Measurements from ENCODE around the gene STIMATE.

Gene STIMATE

GRCh38 chr3:52889901-52890300 is 7.4 kb downstream of the STIMATE start:
- TF ChIP-seq EZH2phosphoT487 (IDR thresholded peaks at IDR 0.05; ENCODE audit: borderline replicate concordance, low read length) (no peak), CTCF (IDR thresholded peaks at IDR 0.05; ENCODE audit: low read depth, low read length, poor library complexity, severe bottlenecking) (no peak)
- no peak overlapping the region for H3K4me3 ChIP-seq (ENCODE audit: low read length)
- no peaks in the 10 kb centered on the region; the same call in 1 of the 2 replicates for H4K20me1 ChIP-seq (ENCODE audit: control insufficient read depth, insufficient read depth, low read depth, low read length)
- H3F3A ChIP-seq (ENCODE audit: control insufficient read depth, insufficient read depth) = no peaks in the 10 kb centered on the region
- no peak overlapping the region for H3K27ac ChIP-seq (ENCODE audit: low read depth, low read length)
- peaks cover 13% of the 10 kb centered on the region for H3K36me3 ChIP-seq (ENCODE audit: control insufficient read depth, low read length)
- H3K9me2 ChIP-seq (replicated peaks; ENCODE audit: control insufficient read depth, low read length) = no peaks in the 10 kb centered on the region
- H3K79me2 ChIP-seq (ENCODE audit: control insufficient read depth, low read length) = peaks cover 49% of the 10 kb centered on the region
- no peaks in the 10 kb centered on the region for H3K9me3 ChIP-seq (ENCODE audit: control insufficient read depth, insufficient read depth, low read length)
- no peaks in the 10 kb centered on the region for H3K27me3 ChIP-seq (ENCODE audit: control insufficient read depth, low read length)
- H3K4me2 ChIP-seq (ENCODE audit: low read length) = no peak overlapping the region
- H3K4me1 ChIP-seq (ENCODE audit: control insufficient read depth, low read length) = peaks cover 36% of the 10 kb centered on the region

GRCh38 chr3:52887166-52887565 is 10.2 kb downstream of the STIMATE start:
- Histone ChIP-seq H3K79me2 (ENCODE audit: control insufficient read depth, low read length) (peaks cover 24% of the 10 kb centered on the region), H3K9me2 (replicated peaks; ENCODE audit: control insufficient read depth, low read length) (no peaks in the 10 kb centered on the region)
- no peak for TF ChIP-seq EZH2phosphoT487 (IDR thresholded peaks at IDR 0.05; ENCODE audit: borderline replicate concordance, low read length)
- no peak for TF ChIP-seq CTCF (IDR thresholded peaks at IDR 0.05; ENCODE audit: low read depth, low read length, poor library complexity, severe bottlenecking)

GRCh38 chr3:52886049-52886730 is 11.2 kb downstream of the STIMATE start:
- Histone ChIP-seq H3K4me3 (ENCODE audit: low read length) (no peak overlapping the region), H3K9me3 (ENCODE audit: control insufficient read depth, insufficient read depth, low read length) (no peaks in the 10 kb centered on the region), H3F3A (ENCODE audit: control insufficient read depth, insufficient read depth) (no peaks in the 10 kb centered on the region), H3K27me3 (ENCODE audit: control insufficient read depth, low read length) (no peaks in the 10 kb centered on the region), H4K20me1 (ENCODE audit: control insufficient read depth, insufficient read depth, low read depth, low read length) (no peaks in the 10 kb centered on the region; the same call in 1 of the 2 replicates), H3K4me2 (ENCODE audit: low read length) (no peak overlapping the region), H3K36me3 (ENCODE audit: control insufficient read depth, low read length) (peaks cover 13% of the 10 kb centered on the region), H3K9me2 (replicated peaks; ENCODE audit: control insufficient read depth, low read length) (no peaks in the 10 kb centered on the region), H3K27ac (ENCODE audit: low read depth, low read length) (no peak overlapping the region), H3K4me1 (ENCODE audit: control insufficient read depth, low read length) (peaks cover under 1% of the 10 kb centered on the region), H3K79me2 (ENCODE audit: control insufficient read depth, low read length) (peaks cover 16% of the 10 kb centered on the region)
- no peak for TF ChIP-seq CTCF (IDR thresholded peaks at IDR 0.05; ENCODE audit: low read depth, low read length, poor library complexity, severe bottlenecking)
- TF ChIP-seq EZH2phosphoT487 (IDR thresholded peaks at IDR 0.05; ENCODE audit: borderline replicate concordance, low read length) = no peak

More at GRCh38 chr3:52887166-52887565, 10.2 kb downstream of the STIMATE start:
- no peak overlapping the region for H3K4me2 ChIP-seq (ENCODE audit: low read length)
- H3K27ac ChIP-seq (ENCODE audit: low read depth, low read length) = no peak overlapping the region
- no peaks in the 10 kb centered on the region for H3F3A ChIP-seq (ENCODE audit: control insufficient read depth, insufficient read depth)
- peaks cover 10% of the 10 kb centered on the region for H3K4me1 ChIP-seq (ENCODE audit: control insufficient read depth, low read length)
- H3K27me3 ChIP-seq (ENCODE audit: control insufficient read depth, low read length) = no peaks in the 10 kb centered on the region
- H3K36me3 ChIP-seq (ENCODE audit: control insufficient read depth, low read length) = peaks cover 14% of the 10 kb centered on the region
- H4K20me1 ChIP-seq (ENCODE audit: control insufficient read depth, insufficient read depth, low read depth, low read length) = no peaks in the 10 kb centered on the region; the same call in 1 of the 2 replicates
- no peaks in the 10 kb centered on the region for H3K9me3 ChIP-seq (ENCODE audit: control insufficient read depth, insufficient read depth, low read length)
- no peak overlapping the region for H3K4me3 ChIP-seq (ENCODE audit: low read length)
